ENCODE results near the gene HOXA3.

Gene HOXA3

GRCh38 chr7:27164367-27165088 is 12.1 kb upstream of the HOXA3 start:
- H3K9me3 ChIP-seq (ENCODE audit: insufficient read depth, low read depth, low read length): peaks cover 39% of the 10 kb centered on the region
- H3K79me1 ChIP-seq (ENCODE audit: low read length): no peaks in the 10 kb centered on the region
- no peak overlapping the region for H3K4me2 ChIP-seq (ENCODE audit: low read length)
- no peak overlapping the region for H4K8ac ChIP-seq (ENCODE audit: low read depth, low read length)
- no peak overlapping the region for H4K91ac ChIP-seq (ENCODE audit: low read depth, low read length)
- no peak overlapping the region for H2AK5ac ChIP-seq (ENCODE audit: low read length)
- H3K23ac ChIP-seq (ENCODE audit: low read length): no peak overlapping the region
- no CpG with 5 or more reads among the region's 47 CpGs for WGBS (ENCODE audit: extremely low coverage, insufficient coverage, insufficient read length)
- H3K14ac ChIP-seq (ENCODE audit: low read length): no peak overlapping the region
- H3K36me3 ChIP-seq (ENCODE audit: control insufficient read depth in 1 of 2, insufficient read depth in 2 of 2, low read length in 2 of 2): no peaks in the 10 kb centered on the region
- no peak overlapping the region for H2BK12ac ChIP-seq (ENCODE audit: low read length)
- H2AFZ ChIP-seq (ENCODE audit: insufficient read depth, low read length, poor library complexity): no peak overlapping the region
- H3K27me3 ChIP-seq (ENCODE audit: insufficient read depth, low read length): peaks cover 85% of the 10 kb centered on the region
- H3K79me2 ChIP-seq (ENCODE audit: control insufficient read depth, insufficient read depth, low read length, poor library complexity): peaks cover 1% of the 10 kb centered on the region
- peak in 1 of 2 donors; percentile 16 for DNase-seq
- H3K4ac ChIP-seq (ENCODE audit: low read depth, low read length): no peak overlapping the region
- no peak overlapping the region for H4K12ac ChIP-seq (ENCODE audit: low read depth, low read length)
- H2BK120ac ChIP-seq (ENCODE audit: insufficient read depth, low read length, poor library complexity): no peak overlapping the region
- H3K27ac ChIP-seq (ENCODE audit: low read depth, low read length): no peak overlapping the region
- no peak overlapping the region for H3K4me3 ChIP-seq (ENCODE audit: low read depth, low read length)
- no peak overlapping the region for H3K9ac ChIP-seq (ENCODE audit: low read length)
- peaks cover 5 to 10% of the 10 kb centered on the region in 2 experiments for H3K4me1 ChIP-seq (ENCODE audit: control insufficient read depth in 1 of 2, insufficient read depth in 2 of 2, low read length in 2 of 2)
- no peak overlapping the region for H2BK5ac ChIP-seq (ENCODE audit: low read depth, low read length, poor library complexity)
- no peak overlapping the region for H3K18ac ChIP-seq (ENCODE audit: low read length)

DNA sequence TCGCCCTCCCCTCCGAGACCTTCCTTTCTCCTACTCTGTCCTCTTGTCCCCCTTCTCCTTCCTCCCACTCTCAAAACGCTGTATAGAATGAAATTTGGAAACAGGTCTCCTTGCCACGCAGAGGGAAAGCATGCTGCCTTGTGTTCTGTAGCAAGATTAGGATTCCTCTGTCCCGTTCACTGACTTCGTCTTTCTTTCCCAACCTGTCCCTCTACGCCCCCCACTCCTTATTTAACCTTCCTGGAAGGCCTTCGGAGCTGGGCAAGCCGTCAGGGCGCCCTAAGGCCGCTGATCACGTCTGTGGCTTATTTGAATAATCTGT is 11.6 kb upstream of the HOXA3 start:
- no peak overlapping the region for H3K9ac ChIP-seq (ENCODE audit: low read length)

DNA sequence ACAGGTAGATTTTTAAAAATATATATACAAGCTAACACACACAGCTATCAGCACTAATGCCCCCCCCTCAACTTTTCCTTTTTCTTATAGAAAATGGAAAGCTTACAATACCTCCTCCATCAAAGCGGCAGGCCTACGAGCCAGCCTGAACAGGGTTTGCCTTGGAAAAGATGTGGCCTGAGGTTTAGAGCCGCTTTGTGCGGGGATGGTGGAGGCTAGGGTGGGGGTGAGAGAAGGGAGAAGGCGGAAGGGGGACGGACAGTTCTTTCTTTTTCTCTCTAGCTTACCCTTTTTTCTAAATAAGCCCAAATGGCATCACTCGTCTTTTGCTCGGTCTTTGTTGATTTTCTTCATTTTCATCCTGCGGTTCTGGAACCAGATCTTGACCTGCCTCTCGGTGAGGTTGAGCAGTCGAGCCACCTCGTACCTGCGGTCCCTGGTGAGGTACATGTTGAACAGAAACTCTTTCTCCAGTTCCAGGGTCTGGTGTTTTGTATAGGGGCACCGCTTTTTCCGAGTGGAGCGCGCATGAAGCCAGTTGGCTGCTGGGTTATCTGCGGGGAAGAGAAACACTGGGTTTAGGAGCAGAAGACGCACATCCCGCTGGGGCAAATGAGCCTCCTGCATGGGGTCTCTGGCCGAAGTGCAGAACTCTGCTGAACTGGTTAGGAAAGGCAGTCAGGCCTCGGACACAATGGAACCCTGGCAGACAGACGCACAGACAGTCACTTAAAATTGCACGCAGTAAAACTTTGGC is 11.1 kb upstream of the HOXA3 start:
- Histone ChIP-seq H3K23ac (ENCODE audit: low read length) (no peak overlapping the region), H3K4me3 (ENCODE audit: low read depth, low read length) (no peak overlapping the region), H3K27me3 (ENCODE audit: insufficient read depth, low read length) (peaks cover 85% of the 10 kb centered on the region), H2AK5ac (ENCODE audit: low read length) (no peak overlapping the region), H3K9me3 (ENCODE audit: insufficient read depth, low read depth, low read length) (peaks cover 41% of the 10 kb centered on the region), H3K14ac (ENCODE audit: low read length) (no peak overlapping the region), H3K79me1 (ENCODE audit: low read length) (no peaks in the 10 kb centered on the region), H2AFZ (ENCODE audit: insufficient read depth, low read length, poor library complexity) (no peak overlapping the region), H3K36me3 (ENCODE audit: control insufficient read depth in 1 of 2, insufficient read depth in 2 of 2, low read length in 2 of 2) (no peaks in the 10 kb centered on the region), H3K18ac (ENCODE audit: low read length) (no peak overlapping the region), H4K91ac (ENCODE audit: low read depth, low read length) (no peak overlapping the region), H2BK12ac (ENCODE audit: low read length) (no peak overlapping the region), H3K4me1 (ENCODE audit: control insufficient read depth in 1 of 2, insufficient read depth in 2 of 2, low read length in 2 of 2) (peaks cover 4 to 10% of the 10 kb centered on the region in 2 experiments), H4K8ac (ENCODE audit: low read depth, low read length) (no peak overlapping the region), H4K12ac (ENCODE audit: low read depth, low read length) (no peak overlapping the region), H3K9ac (ENCODE audit: low read length) (no peak overlapping the region), H2BK5ac (ENCODE audit: low read depth, low read length, poor library complexity) (no peak overlapping the region), H3K4me2 (ENCODE audit: low read length) (no peak overlapping the region), H2BK120ac (ENCODE audit: insufficient read depth, low read length, poor library complexity) (no peak overlapping the region), H3K27ac (ENCODE audit: low read depth, low read length) (no peak overlapping the region), H3K79me2 (ENCODE audit: control insufficient read depth, insufficient read depth, low read length, poor library complexity) (peaks cover 1% of the 10 kb centered on the region), H3K4ac (ENCODE audit: low read depth, low read length) (no peak overlapping the region)
- no CpG with 5 or more reads among the region's 24 CpGs for WGBS (ENCODE audit: extremely low coverage, insufficient coverage, insufficient read length)
- no peak for DNase-seq

More for the DNA sequence above, 11.6 kb upstream of the HOXA3 start:
- no peak overlapping the region for H2BK12ac ChIP-seq (ENCODE audit: low read length)
- H3K18ac ChIP-seq (ENCODE audit: low read length): no peak overlapping the region
- no peak overlapping the region for H4K8ac ChIP-seq (ENCODE audit: low read depth, low read length)
- H3K79me2 ChIP-seq (ENCODE audit: control insufficient read depth, insufficient read depth, low read length, poor library complexity): peaks cover 1% of the 10 kb centered on the region
- no peak overlapping the region for H3K14ac ChIP-seq (ENCODE audit: low read length)
- H3K27ac ChIP-seq (ENCODE audit: low read depth, low read length): no peak overlapping the region
- no peak overlapping the region for H2AK5ac ChIP-seq (ENCODE audit: low read length)
- DNase-seq: no peak
- no peak overlapping the region for H3K4me2 ChIP-seq (ENCODE audit: low read length)
- H3K4me3 ChIP-seq (ENCODE audit: low read depth, low read length): no peak overlapping the region
- H2BK120ac ChIP-seq (ENCODE audit: insufficient read depth, low read length, poor library complexity): no peak overlapping the region
- H2BK5ac ChIP-seq (ENCODE audit: low read depth, low read length, poor library complexity): no peak overlapping the region
- peaks cover 4 to 10% of the 10 kb centered on the region in 2 experiments for H3K4me1 ChIP-seq (ENCODE audit: control insufficient read depth in 1 of 2, insufficient read depth in 2 of 2, low read length in 2 of 2)
- H2AFZ ChIP-seq (ENCODE audit: insufficient read depth, low read length, poor library complexity): no peak overlapping the region
- H4K91ac ChIP-seq (ENCODE audit: low read depth, low read length): no peak overlapping the region
- H3K9me3 ChIP-seq (ENCODE audit: insufficient read depth, low read depth, low read length): peaks cover 41% of the 10 kb centered on the region
- H3K4ac ChIP-seq (ENCODE audit: low read depth, low read length): no peak overlapping the region
- no peak overlapping the region for H3K23ac ChIP-seq (ENCODE audit: low read length)
- H3K36me3 ChIP-seq (ENCODE audit: control insufficient read depth in 1 of 2, insufficient read depth in 2 of 2, low read length in 2 of 2): no peaks in the 10 kb centered on the region
- WGBS (ENCODE audit: extremely low coverage, insufficient coverage, insufficient read length): no CpG with 5 or more reads among the region's 12 CpGs
- H4K12ac ChIP-seq (ENCODE audit: low read depth, low read length): no peak overlapping the region
- H3K27me3 ChIP-seq (ENCODE audit: insufficient read depth, low read length): peaks cover 85% of the 10 kb centered on the region
- no peaks in the 10 kb centered on the region for H3K79me1 ChIP-seq (ENCODE audit: low read length)

- Histone ChIP-seq H3K23ac (ENCODE audit: low read length) (no peak overlapping the region), H3K4me1 (ENCODE audit: control insufficient read depth in 1 of 2, insufficient read depth in 2 of 2, low read length in 2 of 2) (peaks cover 4 to 10% of the 10 kb centered on the region in 2 experiments), H4K12ac (ENCODE audit: low read depth, low read length) (no peak overlapping the region), H3K9ac (ENCODE audit: low read length) (no peak overlapping the region), H2BK120ac (ENCODE audit: insufficient read depth, low read length, poor library complexity) (no peak overlapping the region), H3K18ac (ENCODE audit: low read length) (no peak overlapping the region), H3K9me3 (ENCODE audit: insufficient read depth, low read depth, low read length) (peaks cover 43% of the 10 kb centered on the region), H3K79me1 (ENCODE audit: low read length) (no peaks in the 10 kb centered on the region), H3K79me2 (ENCODE audit: control insufficient read depth, insufficient read depth, low read length, poor library complexity) (peaks cover 1% of the 10 kb centered on the region), H4K8ac (ENCODE audit: low read depth, low read length) (no peak overlapping the region), H3K14ac (ENCODE audit: low read length) (no peak overlapping the region), H3K27ac (ENCODE audit: low read depth, low read length) (no peak overlapping the region), H3K36me3 (ENCODE audit: control insufficient read depth in 1 of 2, insufficient read depth in 2 of 2, low read length in 2 of 2) (no peaks in the 10 kb centered on the region), H3K4me2 (ENCODE audit: low read length) (no peak overlapping the region), H2AFZ (ENCODE audit: insufficient read depth, low read length, poor library complexity) (no peak overlapping the region), H3K27me3 (ENCODE audit: insufficient read depth, low read length) (peaks cover 85% of the 10 kb centered on the region), H2BK12ac (ENCODE audit: low read length) (no peak overlapping the region), H3K4ac (ENCODE audit: low read depth, low read length) (no peak overlapping the region), H2AK5ac (ENCODE audit: low read length) (no peak overlapping the region), H3K4me3 (ENCODE audit: low read depth, low read length) (no peak overlapping the region), H4K91ac (ENCODE audit: low read depth, low read length) (no peak overlapping the region), H2BK5ac (ENCODE audit: low read depth, low read length, poor library complexity) (no peak overlapping the region)
- no peak for DNase-seq
- WGBS (ENCODE audit: extremely low coverage, insufficient coverage, insufficient read length): no CpG with 5 or more reads among the region's 7 CpGs
Measured at GRCh38 chr7:27162561-27163287, 10.3 kb upstream of the HOXA3 start.
